Neural progenitor cell (in vitro differentiated cells): ENCODE results near the gene KIF24.

Experiments used
- EZH2 ChIP-seq: fragments of 200-600 bp; sonication (generic); IDR thresholded peaks from 2 replicates; pipeline ENCODE4 v1.6.1; 2017; ENCODE audit warnings: antibody characterized with exemption, mild to moderate bottlenecking, moderate library complexity
- TF ChIP-seq, protein P1 (sequence below): fragments of 200-600 bp; sonication (generic); IDR thresholded peaks from 2 replicates; pipeline ENCODE4 v1.5.1; 2017; ENCODE audit warnings: antibody characterized with exemption, mild to moderate bottlenecking

DNA sequence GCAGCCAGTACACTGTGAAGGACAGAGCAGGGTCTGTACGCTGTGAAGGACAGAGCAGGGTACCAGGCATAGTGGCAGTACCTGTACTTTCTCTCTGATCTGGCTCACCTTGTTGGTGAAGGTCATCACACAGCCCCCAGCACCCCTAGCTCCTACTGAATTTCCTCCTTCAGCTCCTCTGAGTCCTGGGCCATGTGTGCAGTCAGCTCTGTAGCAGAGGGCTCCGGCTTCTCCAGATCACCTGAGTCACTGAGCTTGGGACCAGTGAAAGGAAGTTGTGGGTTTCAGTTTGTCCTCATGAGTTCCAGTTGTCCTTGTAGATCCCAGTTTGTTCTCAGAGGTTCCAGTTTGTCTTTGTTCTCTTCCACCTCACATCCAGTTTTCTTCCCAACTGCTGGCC lies 5.8 kb upstream of the KIF24 start:
- TF ChIP-seq, protein P1, sequence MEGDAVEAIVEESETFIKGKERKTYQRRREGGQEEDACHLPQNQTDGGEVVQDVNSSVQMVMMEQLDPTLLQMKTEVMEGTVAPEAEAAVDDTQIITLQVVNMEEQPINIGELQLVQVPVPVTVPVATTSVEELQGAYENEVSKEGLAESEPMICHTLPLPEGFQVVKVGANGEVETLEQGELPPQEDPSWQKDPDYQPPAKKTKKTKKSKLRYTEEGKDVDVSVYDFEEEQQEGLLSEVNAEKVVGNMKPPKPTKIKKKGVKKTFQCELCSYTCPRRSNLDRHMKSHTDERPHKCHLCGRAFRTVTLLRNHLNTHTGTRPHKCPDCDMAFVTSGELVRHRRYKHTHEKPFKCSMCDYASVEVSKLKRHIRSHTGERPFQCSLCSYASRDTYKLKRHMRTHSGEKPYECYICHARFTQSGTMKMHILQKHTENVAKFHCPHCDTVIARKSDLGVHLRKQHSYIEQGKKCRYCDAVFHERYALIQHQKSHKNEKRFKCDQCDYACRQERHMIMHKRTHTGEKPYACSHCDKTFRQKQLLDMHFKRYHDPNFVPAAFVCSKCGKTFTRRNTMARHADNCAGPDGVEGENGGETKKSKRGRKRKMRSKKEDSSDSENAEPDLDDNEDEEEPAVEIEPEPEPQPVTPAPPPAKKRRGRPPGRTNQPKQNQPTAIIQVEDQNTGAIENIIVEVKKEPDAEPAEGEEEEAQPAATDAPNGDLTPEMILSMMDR: no peak
- TF ChIP-seq EZH2: no peak
